SKM-1 (cell line): ENCODE results near the gene NOL12.
A peak's percentile ranks its signal among the peaks of the same experiment; 100 is the strongest.

ENCODE experiments used
- DNase-seq: peaks from one replicate; lab custom pipeline; 2025; ENCODE audit not compliant: unreplicated experiment; lab: John Stamatoyannopoulos, UW

Gene NOL12

DNA sequence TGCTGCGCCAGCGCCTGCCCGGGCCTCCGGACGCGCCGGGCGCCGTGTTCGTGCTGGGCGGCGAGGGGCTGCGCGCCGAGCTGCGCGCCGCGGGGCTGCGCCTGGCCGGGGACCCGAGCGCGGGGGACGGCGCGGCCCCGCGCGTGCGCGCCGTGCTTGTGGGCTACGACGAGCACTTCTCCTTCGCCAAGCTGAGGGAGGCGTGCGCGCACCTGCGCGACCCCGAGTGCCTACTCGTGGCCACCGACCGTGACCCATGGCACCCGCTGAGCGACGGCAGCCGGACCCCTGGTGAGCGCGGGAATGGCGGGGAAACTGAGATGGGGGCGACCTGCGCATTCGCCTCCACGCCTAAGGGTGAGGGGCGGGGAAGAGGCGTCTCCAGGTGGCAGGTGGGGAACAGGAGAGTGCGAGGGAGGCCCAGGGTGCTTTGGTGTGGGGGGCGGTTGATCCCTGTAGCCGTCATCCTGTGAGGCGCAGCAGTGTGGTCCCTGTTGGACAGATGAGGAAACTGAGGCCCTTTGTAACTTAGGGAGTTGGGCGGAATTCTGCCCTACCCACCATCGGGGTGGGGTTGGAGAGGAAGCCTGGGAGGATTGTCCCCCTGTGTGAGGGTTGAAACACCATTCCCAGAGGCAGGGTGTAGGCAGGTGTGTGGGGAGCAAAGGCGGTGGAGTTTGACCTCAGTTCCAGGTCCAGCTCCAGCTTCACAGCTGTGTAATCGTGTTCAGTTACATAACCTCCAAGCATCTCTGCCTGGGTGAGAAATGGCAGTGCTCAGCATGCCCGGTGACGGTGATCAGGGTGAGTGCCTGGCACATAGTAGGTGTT, 26.9 kb upstream of the NOL12 start:
- DNase-seq = no peak

DNA sequence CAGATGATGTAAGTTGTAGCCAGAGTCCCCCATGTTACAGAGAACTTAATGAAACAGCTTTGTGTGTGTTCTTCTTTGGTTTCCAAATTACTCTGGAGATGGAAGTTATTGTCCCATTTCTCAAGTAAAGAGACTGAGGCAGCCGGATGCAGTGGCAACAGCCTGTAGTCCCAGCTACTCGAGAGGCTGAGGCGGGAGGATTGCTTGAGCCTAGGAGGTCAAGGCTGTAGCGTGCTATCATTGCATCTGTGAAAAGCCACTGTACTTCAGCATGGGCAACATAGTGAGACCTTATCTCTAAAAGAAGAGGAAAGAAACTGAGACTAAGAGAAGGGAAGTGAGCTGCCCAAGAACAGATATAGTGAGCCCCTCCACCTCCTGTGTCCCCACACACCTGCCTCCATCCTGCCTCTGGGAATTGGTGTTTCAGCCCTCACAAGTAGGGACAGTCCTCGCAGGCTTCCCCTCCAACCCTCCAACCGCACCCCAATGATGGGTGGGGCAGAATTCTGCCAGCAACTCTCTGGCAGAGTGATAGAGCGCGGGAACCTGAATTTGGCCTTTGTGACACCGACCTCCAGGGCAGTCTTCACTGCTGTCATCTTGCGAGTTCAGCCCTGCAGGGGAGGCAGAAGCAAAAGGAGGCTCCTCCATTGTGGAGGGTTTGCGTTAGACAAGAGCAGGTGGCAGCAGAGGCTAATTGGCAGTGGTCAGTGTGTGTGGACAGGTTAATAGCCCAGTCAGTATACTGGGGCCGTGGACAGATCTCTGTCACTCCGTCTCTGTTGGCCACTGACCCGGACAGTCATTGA, 26.0 kb upstream of the NOL12 start:
- DNase-seq = no peak

DNA sequence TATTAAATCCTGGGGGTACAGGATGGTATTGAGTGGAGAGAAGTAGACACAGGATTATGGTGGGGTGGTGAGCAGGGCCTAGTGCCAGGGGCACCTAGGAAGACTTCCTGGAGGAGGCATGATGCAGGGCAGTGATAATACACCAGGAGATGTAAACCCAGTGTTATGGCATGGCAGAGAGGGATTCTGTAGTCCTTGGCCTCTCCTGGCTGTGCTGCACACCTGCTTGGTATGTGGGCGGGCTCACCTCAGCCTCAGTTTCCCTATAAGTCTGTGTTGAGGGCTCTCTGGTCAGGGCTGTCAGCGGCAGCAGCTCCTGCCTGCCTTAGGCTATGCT, 25.5 kb upstream of the NOL12 start:
- no peak for DNase-seq

DNA sequence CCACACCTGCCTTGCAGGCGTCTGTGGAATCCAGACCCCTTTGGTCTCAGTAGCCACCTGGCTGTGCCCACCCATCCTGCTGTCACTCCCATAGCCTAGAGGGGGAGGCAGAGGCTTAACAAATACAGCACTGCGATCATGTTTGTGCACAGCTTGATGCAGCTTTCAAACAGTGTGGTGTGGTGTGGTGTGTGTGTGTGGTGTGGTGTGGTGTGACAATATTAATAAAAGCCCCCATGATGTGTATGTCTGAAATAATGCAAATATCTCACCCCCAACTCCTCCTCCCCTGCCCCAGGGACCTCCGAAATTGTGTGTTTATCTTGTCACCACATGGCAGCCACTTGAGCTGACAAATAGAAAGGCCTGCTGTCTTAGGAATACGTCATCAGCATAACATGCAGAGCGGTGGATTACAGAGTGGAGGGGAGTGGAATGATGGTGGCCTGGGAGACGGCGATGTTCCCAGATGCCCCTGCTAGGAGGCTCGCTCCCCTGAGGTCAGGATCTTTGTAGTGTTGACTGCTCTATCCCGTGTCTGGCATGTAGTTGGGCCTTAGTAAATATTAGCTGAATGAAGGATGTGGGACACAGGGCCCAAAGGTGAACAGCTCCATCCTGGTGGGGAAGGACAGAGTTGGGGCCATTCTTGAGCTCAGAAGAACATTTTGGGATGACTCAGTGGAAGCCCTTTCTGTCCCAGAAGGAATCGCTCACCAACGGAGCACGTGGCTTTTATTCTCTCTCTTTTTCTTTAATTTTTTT, 24.8 kb upstream of the NOL12 start:
- DNase-seq = no peak

DNA sequence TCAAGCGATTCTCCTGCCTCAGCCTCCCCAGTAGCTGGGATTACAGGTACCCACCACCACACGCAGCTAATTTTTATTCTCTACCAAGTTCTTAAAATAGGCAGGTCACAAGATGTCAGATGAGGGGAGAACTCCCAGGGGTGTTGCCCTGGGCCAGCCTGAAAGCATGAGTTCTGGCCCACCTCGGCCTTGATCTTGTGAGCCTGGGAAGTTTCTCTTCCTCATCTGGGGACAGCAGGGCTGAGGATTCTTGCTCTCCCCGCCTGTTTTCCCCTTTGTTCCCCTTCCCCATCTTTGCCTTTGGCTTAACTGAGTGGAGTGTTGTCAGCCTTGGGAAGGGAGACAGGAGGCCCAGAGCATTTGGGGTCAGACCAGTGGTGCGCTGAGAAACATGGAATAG, 24.1 kb upstream of the NOL12 start:
- DNase-seq = no peak

DNA sequence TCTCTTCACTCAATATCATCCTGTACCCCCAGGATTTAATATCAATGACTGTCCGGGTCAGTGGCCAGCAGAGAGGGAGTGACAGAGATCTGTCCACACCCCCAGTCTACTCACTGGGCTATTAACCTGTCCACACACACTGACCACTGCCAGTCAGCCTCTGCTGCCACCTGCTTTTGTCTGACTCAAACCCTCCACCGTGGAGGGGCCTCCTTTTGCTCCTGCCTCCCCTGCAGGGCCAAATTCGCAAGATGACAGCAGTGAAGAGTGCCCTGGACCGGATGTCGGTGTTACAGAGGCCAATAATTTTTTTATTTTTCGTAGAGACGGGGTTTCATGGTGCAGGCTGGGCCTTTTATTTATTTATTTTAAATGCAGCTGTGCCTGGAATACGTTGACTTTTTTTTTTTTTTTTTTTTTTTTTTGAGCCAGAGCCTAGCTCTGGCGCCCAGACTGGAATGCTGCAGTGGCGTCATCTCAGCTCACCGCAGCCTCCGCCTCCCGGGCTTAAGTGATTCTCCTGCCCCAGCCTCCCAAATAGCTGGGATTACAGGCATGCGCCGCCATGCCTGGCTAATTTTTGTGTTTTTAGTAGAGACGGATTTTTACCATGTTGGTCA, 22.5 kb upstream of the NOL12 start:
- DNase-seq = no peak

DNA sequence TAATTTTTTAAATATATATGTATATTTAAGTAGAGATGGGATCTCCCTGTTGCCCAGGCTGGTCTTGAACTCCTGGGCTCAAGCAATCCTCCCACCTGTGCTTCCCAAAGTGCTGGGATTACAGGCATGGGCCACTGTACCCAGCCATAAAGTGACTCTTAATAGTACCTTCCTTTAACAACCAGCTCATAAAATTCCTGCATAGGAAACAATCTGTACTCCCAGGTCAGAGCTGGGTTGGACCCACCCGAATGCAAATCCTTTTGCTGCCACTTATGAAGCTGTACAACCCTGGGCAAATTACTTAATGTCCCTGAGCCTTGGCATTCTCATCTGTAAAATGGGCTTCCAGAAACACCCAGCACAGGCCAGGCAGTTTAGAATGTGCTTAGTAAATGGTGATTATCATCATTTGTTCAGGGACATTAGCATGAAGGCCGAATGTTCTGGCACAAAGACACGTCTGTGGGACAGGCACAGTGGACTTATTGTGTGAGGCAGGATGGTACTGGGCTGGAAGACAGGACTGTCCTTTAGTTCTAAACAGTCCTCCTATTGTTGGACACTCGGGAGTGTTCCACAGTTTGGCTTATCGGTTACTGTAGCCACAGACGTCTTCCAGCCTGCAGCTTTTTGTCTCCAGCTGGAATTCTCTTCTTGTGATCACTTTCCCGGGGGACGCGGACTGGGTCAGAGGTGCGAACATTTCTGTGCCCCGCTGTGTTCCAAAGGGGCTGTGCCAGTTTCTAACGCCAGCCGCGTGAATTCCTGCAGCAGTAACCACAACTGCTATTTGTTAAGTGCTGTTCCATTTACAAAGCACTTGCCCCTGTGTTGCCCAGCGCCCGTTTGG, 21.7 kb upstream of the NOL12 start:
- DNase-seq = no peak

DNA sequence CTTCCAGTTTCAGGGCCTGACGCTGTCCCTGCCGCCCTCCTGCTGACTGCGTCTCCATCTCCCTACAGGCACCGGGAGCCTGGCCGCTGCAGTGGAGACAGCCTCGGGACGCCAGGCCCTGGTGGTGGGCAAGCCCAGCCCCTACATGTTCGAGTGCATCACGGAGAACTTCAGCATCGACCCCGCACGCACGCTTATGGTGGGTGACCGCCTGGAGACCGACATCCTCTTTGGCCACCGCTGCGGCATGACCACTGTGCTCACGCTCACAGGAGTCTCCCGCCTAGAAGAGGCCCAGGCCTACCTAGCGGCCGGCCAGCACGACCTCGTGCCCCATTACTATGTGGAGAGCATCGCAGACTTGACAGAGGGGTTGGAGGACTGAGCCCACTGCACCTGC, 20.7 kb upstream of the NOL12 start:
- no peak for DNase-seq

DNA sequence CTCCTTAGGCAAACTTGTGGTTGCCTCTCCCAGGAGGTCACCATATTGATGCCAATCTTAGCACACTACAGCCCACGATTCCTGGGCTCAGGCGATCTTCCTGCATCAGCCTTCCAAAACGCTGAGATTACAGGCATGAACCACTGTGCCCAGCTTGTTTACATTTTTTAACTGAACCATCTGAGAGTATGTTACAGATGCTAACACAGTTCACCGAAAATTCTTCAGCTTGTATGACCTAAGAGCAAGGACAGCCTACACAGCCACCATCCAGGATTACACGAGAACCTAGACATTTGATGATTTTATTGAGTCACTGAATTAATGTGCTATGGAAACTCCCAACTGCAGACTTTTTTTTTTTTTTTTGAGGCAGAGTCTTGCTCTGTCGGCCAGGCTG, 16.6 kb upstream of the NOL12 start:
- no peak for DNase-seq

DNA sequence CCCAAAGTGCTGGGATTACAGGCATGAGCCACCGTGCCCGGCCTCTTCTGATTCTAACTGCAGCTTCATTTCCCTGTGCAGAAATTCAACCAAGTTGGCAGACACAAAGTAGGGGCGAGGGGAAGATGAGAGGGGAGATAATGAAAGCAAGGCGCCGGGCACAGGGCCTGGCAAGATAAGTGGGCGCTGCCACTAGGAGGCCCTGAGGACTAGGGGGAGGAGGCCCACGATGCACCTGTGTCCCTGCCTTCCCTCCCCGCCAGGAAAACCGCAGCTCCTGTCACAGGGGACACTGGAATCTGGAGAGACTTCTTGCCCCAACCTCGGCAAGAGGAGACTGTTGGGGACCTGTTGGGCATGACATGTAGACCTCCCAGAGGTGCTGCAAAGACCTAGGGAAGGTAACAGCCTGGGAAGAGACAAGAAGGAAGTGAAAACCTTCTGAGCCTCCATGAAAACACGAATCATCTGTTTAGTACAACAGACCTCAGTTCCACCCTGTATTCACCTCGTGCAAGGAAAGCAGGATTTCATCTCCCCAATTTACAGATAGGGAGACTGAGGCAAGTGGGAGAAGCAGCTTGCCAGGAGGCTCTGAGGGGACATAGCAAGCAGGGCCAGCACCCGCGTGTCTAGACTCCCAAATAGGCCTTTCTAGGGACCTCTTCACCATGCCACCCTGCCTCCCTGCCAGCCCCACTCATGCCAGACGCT, 13.8 kb upstream of the NOL12 start:
- DNase-seq = no peak

DNA sequence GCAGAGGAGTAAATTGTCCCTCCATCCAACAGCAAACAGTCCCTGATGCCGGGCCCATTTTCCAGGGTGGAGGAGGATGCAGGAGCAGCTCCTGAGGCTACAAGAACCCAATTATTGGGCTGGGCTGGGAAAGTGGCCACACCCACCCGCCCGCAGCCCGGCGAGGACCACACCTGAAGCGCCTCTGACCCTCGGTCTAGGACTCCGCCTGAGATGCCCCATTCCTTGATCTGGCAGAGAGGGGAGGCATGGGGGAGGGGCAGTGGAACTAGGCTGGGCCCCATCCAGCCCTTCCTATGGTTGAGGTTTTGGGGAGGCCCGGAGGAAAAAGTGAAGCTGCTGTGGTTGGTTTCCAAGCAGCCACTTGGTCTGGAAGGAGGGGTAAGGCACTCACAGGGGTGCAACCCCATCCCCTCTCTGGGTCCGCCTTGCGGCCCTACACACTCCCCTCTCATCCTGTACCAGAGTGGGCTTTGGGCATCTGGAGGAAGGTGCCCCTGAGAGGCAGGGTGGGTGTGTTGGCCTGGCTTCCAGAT, 13.2 kb upstream of the NOL12 start:
- DNase-seq = no peak

DNA sequence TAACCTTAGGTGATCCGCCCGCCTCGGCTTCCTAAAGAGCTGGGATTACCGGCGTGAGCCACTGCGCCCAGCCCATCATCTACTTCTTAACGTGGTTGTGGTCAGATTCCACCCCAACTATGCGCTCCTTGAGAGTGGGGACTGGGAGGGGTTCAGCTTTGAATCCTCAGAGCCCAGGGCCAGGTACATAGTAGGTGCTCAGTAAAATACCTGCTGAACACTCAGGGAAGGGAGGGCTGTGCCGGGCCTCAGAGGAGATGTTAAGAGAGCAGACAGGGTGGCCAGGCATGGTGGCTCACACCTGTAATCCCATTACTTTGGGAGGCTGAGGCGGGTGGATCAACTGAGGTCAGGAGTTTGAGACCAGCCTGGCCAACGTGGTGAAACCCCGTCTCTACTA, 11.9 kb upstream of the NOL12 start:
- DNase-seq = no peak

DNA sequence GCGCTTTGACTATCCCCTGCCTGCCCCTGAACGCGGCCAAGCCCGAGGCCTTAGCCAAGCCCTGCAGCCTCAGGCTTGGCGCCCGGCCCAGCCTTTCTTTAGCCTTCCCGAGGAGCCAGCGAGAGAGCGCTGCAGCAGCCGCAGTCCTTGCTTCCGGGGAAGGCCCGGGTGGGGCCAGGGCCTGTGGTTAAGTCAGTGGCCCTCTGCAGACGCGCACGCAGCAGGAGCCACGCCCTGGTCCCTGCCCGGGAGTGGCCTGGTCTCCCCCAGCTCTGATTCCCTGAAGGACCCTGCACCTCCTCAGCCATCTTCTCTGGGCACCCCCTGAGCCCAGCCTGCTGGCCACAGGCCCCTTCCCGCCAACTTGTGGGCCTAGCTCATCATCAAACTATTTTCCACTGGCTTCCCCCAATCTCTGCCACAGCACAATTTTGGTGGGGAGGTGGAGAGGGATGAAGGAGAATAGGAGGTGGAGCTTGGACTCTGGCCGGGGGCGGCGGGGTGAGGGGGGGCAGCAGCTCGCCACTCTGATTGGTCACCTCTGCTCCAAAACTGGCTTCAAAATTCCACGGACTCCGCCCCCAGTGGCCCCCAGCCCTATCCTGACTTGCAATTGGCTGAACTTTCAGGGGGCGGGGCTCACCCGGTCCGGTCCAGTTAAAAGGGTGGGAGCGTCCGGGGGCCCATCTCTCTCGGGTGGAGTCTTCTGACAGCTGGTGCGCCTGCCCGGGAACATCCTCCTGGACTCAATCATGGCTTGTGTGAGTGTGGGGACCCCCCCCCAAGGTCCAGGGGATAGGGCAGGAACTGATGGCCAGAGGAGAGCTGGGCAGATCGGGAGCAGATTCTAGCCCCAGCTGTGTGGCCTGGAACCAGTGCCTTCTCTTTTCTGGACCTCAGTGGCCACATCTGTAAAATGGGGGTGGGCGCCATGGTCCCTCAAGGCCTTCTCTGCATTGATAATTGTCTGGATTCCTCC, 10.9 kb upstream of the NOL12 start, which contains the start of gene LGALS1:
LGALS1 (plus strand) TSS at position 686 of the 979 bp plus-strand sequence; CDS start at position 753, 67 bp downstream.
- DNase-seq = peak; percentile 60

DNA sequence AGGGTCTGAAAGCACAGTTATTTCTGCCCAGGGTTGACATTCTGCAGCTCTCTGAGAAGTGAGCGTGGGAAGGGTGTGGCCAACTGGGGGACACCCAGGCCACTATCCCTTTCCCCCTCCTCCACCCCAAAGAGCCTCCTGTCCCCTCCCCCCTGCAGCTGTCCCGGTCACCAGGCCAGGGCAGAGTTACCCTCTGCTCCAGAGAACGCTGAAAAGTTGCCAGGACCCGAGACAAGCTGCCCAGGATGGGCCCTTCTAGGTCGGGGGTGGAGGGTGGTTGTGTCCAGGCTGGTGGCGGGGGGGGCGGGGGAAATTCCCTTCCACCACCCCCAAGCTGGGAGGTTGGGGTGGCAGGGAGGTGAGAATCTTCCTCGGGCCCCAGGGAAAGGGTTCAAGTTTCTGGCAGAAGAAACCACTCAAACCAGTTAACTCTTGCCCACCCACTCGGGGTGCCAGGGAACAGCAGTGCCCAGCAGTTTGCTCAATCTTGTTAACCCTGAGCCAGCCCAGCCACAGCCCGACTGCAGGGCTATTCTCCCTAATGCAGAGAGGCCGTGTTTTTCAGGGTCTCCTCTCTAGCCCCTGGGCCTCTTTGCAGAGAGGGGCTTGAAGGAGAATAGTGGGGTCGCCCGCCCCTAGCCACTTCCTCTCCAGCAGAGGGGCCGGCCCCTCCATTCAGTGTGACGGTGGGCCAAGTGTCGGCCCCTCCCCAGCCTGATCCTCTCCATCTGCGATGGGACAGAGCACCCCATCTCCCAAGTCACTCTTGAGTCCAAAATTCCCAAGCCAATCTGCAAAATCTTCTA, 10.0 kb upstream of the NOL12 start:
- no peak for DNase-seq

DNA sequence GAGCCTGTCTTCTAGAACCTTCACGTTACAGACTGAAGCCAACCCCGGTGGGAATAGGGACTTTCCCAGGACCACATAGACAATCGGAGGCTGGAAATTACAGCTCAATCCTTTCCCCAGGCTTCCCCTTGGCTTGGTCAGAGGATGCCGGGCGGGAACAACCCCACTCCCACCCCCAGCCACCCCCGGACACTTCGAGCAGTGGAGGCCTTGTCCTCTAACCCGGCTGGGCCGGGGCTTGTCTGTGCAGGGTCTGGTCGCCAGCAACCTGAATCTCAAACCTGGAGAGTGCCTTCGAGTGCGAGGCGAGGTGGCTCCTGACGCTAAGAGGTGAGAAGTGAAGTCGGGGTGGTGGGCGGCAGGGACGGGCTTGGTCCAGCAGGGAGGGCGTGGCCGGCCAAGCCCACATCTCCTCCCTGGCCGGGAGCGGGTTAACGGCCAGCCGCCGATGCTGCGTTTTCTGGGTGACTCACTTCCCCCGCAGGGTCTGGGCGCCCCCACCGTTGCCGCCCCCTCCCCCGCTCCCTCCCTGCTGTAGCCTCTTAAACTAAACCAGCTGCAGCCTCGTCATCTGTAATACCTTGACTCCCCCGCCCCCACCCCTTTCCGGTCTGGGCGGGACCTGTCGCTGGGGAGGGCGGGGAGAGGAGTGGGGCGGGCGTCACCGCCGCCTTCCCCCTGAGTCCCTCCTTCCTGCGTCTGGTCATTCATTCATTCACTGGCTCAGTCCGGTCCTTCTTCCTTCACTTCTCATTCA, 9.2 kb upstream of the NOL12 start:
- peak; percentile 83 for DNase-seq

DNA sequence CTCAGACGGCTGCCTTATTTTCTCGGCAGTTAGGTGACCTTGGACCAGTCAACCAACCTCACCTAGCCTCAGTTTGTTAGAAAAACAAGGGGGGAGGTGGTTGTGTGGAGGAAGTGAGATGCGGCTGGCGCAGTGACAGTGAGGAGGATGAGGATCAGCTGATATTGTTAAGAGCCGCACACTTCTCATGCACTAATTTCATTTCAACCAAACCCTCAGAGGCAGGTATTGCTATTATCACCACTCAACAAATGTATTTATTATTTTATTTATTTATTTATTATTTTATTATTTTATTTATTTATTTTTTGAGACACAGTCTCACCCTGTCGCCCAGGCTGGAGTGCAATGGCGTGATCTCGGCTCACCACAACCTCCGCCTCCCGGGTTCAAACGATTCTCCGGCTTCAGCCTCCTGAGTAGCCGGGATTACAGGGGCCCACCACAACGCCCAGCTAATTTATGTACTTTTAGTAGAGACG, 8.6 kb upstream of the NOL12 start:
- no peak for DNase-seq

DNA sequence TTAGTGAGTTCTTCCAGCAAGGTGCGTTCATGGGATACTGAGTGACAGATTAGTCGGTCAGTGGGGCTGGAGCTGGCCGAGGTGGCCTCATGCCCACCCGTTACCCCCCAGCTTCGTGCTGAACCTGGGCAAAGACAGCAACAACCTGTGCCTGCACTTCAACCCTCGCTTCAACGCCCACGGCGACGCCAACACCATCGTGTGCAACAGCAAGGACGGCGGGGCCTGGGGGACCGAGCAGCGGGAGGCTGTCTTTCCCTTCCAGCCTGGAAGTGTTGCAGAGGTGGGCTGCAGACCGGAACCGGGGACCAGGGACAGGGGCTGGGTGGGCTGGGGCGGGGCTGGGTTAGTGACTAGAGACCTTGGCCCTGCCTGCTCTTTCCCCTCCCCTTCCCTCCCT, 7.8 kb upstream of the NOL12 start:
- DNase-seq = no peak
